SK-N-SH (cell line): ENCODE data around the gene WDR47. TPM values are rescaled to one million over a fixed set of nuclear protein-coding genes. Genes with fewer than 3 reads are reported as not detected.

Experiments used
- CTCF ChIA-PET: fragments of 300-600, 350-600 bp; formaldehyde crosslinking; extraction: SDS; loops from one replicate; lab custom pipeline; 2021; lab: Yijun Ruan, JAX
- POLR2A ChIA-PET: fragments of 350-600 bp; sonication (Branson Sonifier 250); formaldehyde crosslinking; extraction: SDS; loops from one replicate; lab custom pipeline; 2020; ENCODE audit warnings: antibody characterized with exemption, inconsistent platforms; lab: Yijun Ruan, JAX
- DNase-seq: peaks from one replicate; pipeline ENCODE4 v3.0.0; 2012
- H2AFZ ChIP-seq: fragments of 200-600 bp; sonication (generic); 2 replicates; pipeline ENCODE4 v1.8.1; 2016; ENCODE audit warnings: antibody characterized with exemption, mild to moderate bottlenecking, low read depth
- H3F3A ChIP-seq: fragments of 200-600 bp; sonication (generic); replicated peaks from 2 replicates; pipeline ENCODE3; 2016; ENCODE audit warnings: antibody characterized with exemption, mild to moderate bottlenecking; ENCODE audit not compliant: insufficient read depth
- H3K27ac ChIP-seq, 2 experiments: fragments of 200-500 bp in 1 of 2; fragments of 200-600 bp in 1 of 2; sonication (Bioruptor generic) in 1 of 2; sonication (generic), shearing (Covaris generic) in 1 of 2; 2 replicates each; pipeline versions ENCODE4 v1.5.1 to v1.6.1; 2014 to 2016; ENCODE audit warnings: low read depth in 2 of 2, inconsistent platforms in 1 of 2, low read length in 1 of 2, mild to moderate bottlenecking in 1 of 2, mixed read lengths in 1 of 2
- H3K27me3 ChIP-seq: fragments of 200-600 bp; sonication (generic), shearing (Covaris generic); 2 replicates; pipeline ENCODE4 v1.6.1; 2016; ENCODE audit warnings: mixed run types; ENCODE audit not compliant: insufficient read depth
- H3K36me3 ChIP-seq, 2 experiments: fragments of 200-500 bp in 1 of 2; fragments of 200-600 bp in 1 of 2; sonication (Bioruptor generic) in 1 of 2; sonication (generic) in 1 of 2; replicated peaks in 1 of 2; 2 replicates each; pipeline versions ENCODE3 to v1.5.1; 2014 to 2016; ENCODE audit warnings: low read length in 1 of 2, mild to moderate bottlenecking in 1 of 2; ENCODE audit not compliant: insufficient read depth in 2 of 2, control insufficient read depth in 1 of 2
- H3K4me1 ChIP-seq, 2 experiments: fragments of 200-500 bp in 1 of 2; fragments of 200-600 bp in 1 of 2; sonication (Bioruptor generic) in 1 of 2; sonication (generic), shearing (Covaris generic) in 1 of 2; 2 replicates each; pipeline versions ENCODE4 v1.5.1 to v1.6.1; 2014 to 2016; ENCODE audit warnings: low read depth in 1 of 2, low read length in 1 of 2, mixed run types in 1 of 2; ENCODE audit not compliant: insufficient read depth in 2 of 2, control insufficient read depth in 1 of 2
- H3K4me2 ChIP-seq: fragments of 200-600 bp; sonication (generic), shearing (Covaris generic); 2 replicates; pipeline ENCODE4 v1.6.1; 2017; ENCODE audit warnings: mixed run types
- H3K4me3 ChIP-seq, 2 experiments: fragments of 200-500 bp in 1 of 2; fragments of 200-600 bp in 1 of 2; sonication (Bioruptor generic) in 1 of 2; sonication (generic), shearing (Covaris generic) in 1 of 2; 2 replicates each; pipeline versions ENCODE4 v1.5.1 to v1.8.1; 2014 to 2016; ENCODE audit warnings: low read depth in 2 of 2, inconsistent platforms in 1 of 2, low read length in 1 of 2, mild to moderate bottlenecking in 1 of 2, mixed read lengths in 1 of 2, moderate library complexity in 1 of 2
- H3K79me2 ChIP-seq: fragments of 200-600 bp; sonication (generic); 2 replicates; pipeline ENCODE4 v1.8.1; 2017; ENCODE audit warnings: mild to moderate bottlenecking; ENCODE audit not compliant: insufficient read depth
- H3K9ac ChIP-seq: fragments of 200-600 bp; sonication (generic); 2 replicates; pipeline ENCODE4 v1.6.1; 2017; ENCODE audit warnings: mixed run types
- H3K9me2 ChIP-seq: fragments of 200-600 bp; sonication (generic); 2 replicates; pipeline ENCODE4 v1.6.1; 2017; ENCODE audit warnings: mixed run types
- H3K9me3 ChIP-seq: fragments of 200-600 bp; sonication (generic); 2 replicates; pipeline ENCODE4 v1.6.1; 2017; ENCODE audit warnings: mixed run types, mild to moderate bottlenecking, moderate library complexity
- H4K20me1 ChIP-seq: fragments of 200-600 bp; sonication (generic); 2 replicates; pipeline ENCODE4 v1.6.1; 2017; ENCODE audit warnings: mild to moderate bottlenecking, mixed run types; ENCODE audit not compliant: insufficient read depth
- CHD2 ChIP-seq: fragments of 150-350 bp; IDR thresholded peaks from 2 replicates; pipeline ENCODE4 v1.6.1; 2018; ENCODE audit warnings: low read length; ENCODE audit not compliant: partially characterized antibody
- EZH2phosphoT487 ChIP-seq: fragments of 200-600 bp; sonication (generic); IDR thresholded peaks from 2 replicates; pipeline ENCODE4 v1.6.1; 2017; ENCODE audit warnings: low read depth, mixed run types, mild to moderate bottlenecking, antibody characterized with exemption, moderate library complexity, borderline replicate concordance
- FOSL2 ChIP-seq: IDR thresholded peaks from 2 replicates; pipeline ENCODE4 v1.4.0; 2012; ENCODE audit warnings: low read depth, mild to moderate bottlenecking, moderate library complexity, borderline replicate concordance
- FOXJ3 ChIP-seq: sonication (generic); formaldehyde crosslinking; IDR thresholded peaks from 2 replicates; pipeline ENCODE4 v1.5.1; 2020; ENCODE audit warnings: mild to moderate bottlenecking, missing genetic modification reagents
- JUND ChIP-seq: IDR thresholded peaks from 2 replicates; pipeline ENCODE4 v1.4.0; 2012
- MAX ChIP-seq: IDR thresholded peaks from 2 replicates; pipeline ENCODE4 v1.4.0; 2012; ENCODE audit warnings: low read depth
- MEF2A ChIP-seq: IDR thresholded peaks from 2 replicates; pipeline ENCODE4 v1.4.0; 2012; ENCODE audit warnings: low read depth, borderline replicate concordance
- MXI1 ChIP-seq: IDR thresholded peaks from 2 replicates; pipeline ENCODE4 v1.6.1; 2012; ENCODE audit warnings: mild to moderate bottlenecking, low read depth, low read length, improper control_type of control experiment
- NFIC ChIP-seq: IDR thresholded peaks from 2 replicates; pipeline ENCODE4 v1.4.0; 2012; ENCODE audit warnings: borderline replicate concordance
- NRF1 ChIP-seq: IDR thresholded peaks from 2 replicates; pipeline ENCODE4 v1.6.1; 2012; ENCODE audit warnings: low read depth, mild to moderate bottlenecking, low read length
- RAD21 ChIP-seq: IDR thresholded peaks from 2 replicates; pipeline ENCODE4 v1.6.1; 2012; ENCODE audit warnings: mild to moderate bottlenecking, low read length
- RCOR1 ChIP-seq: fragments of 150-350 bp; IDR thresholded peaks from 2 replicates; pipeline ENCODE4 v1.6.1; 2017; ENCODE audit warnings: antibody characterized with exemption, low read length
- RFX5 ChIP-seq: IDR thresholded peaks from 2 replicates; pipeline ENCODE4 v1.6.1; 2012; ENCODE audit warnings: mild to moderate bottlenecking, improper control_type of control experiment, low read length
- SIN3A ChIP-seq: IDR thresholded peaks from 2 replicates; pipeline ENCODE4 v1.6.1; 2012; ENCODE audit warnings: low read depth, mild to moderate bottlenecking, low read length, moderate library complexity, borderline replicate concordance
- SMC3 ChIP-seq: IDR thresholded peaks from 2 replicates; pipeline ENCODE4 v1.6.1; 2012; ENCODE audit warnings: low read depth, low read length, improper control_type of control experiment
- TAF1 ChIP-seq: IDR thresholded peaks from 2 replicates; pipeline ENCODE4 v1.6.1; 2012; ENCODE audit warnings: low read depth, mild to moderate bottlenecking, low read length, moderate library complexity, borderline replicate concordance
- TEAD4 ChIP-seq: IDR thresholded peaks from 2 replicates; pipeline ENCODE4 v1.4.0; 2012; ENCODE audit warnings: mild to moderate bottlenecking, borderline replicate concordance; ENCODE audit not compliant: insufficient read depth
- USF1 ChIP-seq: IDR thresholded peaks from 2 replicates; pipeline ENCODE4 v1.4.0; 2012; ENCODE audit warnings: low read depth, borderline replicate concordance
- YY1 ChIP-seq: IDR thresholded peaks from 2 replicates; pipeline ENCODE4 v1.4.0; 2012; ENCODE audit warnings: low read depth, mild to moderate bottlenecking
- WGBS: methylation state at CpG from one replicate; pipeline ENCODE4 v1.1.6; 2017; ENCODE audit warnings: low lambda C conversion rate; 5-methylcytosine and 5-hydroxymethylcytosine counted together
- polyA plus RNA-seq, 3 experiments: library from polyadenylated mRNA; depleted of rRNA; stranded (reverse); fragments of >200 nt; gene quantifications; 2 replicates each; pipeline ENCODE4 v1.2.3, GENCODE V29; 2012
- TF ChIP-seq, protein P1 (sequence below): fragments of 150-350 bp; IDR thresholded peaks from 2 replicates; pipeline ENCODE4 v1.6.1; 2016; ENCODE audit warnings: mild to moderate bottlenecking, low read depth, low read length
- TF ChIP-seq, protein P2 (sequence below): IDR thresholded peaks from 2 replicates; pipeline ENCODE4 v1.4.0; 2012; ENCODE audit warnings: low read depth, borderline replicate concordance

The WDR47 gene
- polyA plus RNA-seq, 1 of the 3 experiments (the other 2 are of a cell fraction) = 7.9 TPM

DNA sequence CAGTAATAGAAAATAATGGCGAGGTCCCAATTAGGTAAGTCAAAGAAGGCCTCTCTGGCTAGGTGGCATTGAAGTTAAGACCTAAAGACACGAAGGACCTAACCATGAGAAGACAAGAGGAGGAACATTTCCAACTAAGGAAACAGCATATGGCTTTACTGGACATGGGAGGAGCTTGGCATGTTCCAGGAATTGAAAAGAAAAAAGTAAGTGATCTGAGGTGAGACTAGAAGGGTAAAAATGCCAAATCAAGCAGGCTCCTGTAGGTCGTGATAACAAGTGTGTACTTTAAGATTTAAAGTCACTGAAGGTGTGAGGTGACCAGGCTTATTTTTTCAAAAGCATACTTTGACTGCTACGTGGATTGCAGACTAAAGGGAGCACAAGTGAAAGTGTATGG, 65.2 kb downstream of the WDR47 start:
- Histone ChIP-seq H3K27me3 (no peaks in the 10 kb centered on the region), H3K36me3 (peaks cover 19 to 58% of the 10 kb centered on the region in 2 experiments), H2AFZ (no peak overlapping the region), H3K27ac (no peak overlapping the region), H3K79me2 (no peaks in the 10 kb centered on the region), H3K4me1 (no peaks in the 10 kb centered on the region), H3K9me2 (no peaks in the 10 kb centered on the region), H3F3A (no peaks in the 10 kb centered on the region), H3K4me3 (no peak overlapping the region), H3K9ac (no peak overlapping the region), H3K4me2 (no peak overlapping the region), H4K20me1 (no peaks in the 10 kb centered on the region), H3K9me3 (no peaks in the 10 kb centered on the region)
- no peak for TF ChIP-seq USF1
- TF ChIP-seq MAX = no peak
- no peak for TF ChIP-seq JUND
- TF ChIP-seq RCOR1 = no peak
- TF ChIP-seq, protein P1, sequence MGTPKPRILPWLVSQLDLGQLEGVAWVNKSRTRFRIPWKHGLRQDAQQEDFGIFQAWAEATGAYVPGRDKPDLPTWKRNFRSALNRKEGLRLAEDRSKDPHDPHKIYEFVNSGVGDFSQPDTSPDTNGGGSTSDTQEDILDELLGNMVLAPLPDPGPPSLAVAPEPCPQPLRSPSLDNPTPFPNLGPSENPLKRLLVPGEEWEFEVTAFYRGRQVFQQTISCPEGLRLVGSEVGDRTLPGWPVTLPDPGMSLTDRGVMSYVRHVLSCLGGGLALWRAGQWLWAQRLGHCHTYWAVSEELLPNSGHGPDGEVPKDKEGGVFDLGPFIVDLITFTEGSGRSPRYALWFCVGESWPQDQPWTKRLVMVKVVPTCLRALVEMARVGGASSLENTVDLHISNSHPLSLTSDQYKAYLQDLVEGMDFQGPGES = no peak
- TF ChIP-seq TEAD4 = no peak
- ChIA-PET POLR2A (no interaction called here), CTCF (no interaction called here)
- WGBS = 98% methylated on average over 4 of the region's 4 CpGs
- no peak for DNase-seq

GRCh38 chr1:108972951-108973350, 69.0 kb downstream of the WDR47 start:
- no peak for DNase-seq
- no peak overlapping the region for H3K9ac ChIP-seq
- H3K4me2 ChIP-seq = no peak overlapping the region
- peaks cover 27 to 54% of the 10 kb centered on the region in 2 experiments for H3K36me3 ChIP-seq
- H4K20me1 ChIP-seq = no peaks in the 10 kb centered on the region
- TF ChIP-seq MXI1 = no peak
- no peak for TF ChIP-seq EZH2phosphoT487
- no peak for TF ChIP-seq FOSL2
- H3K9me2 ChIP-seq = no peaks in the 10 kb centered on the region
- ChIA-PET POLR2A (no interaction called here), CTCF (interaction anchor here (0.9 to 1.2 kb wide), 2 partner anchors 12 to 140 kb away, joined by 3 to 4 read pairs; a partner anchor contains a TSS)
- H3K9me3 ChIP-seq = no peaks in the 10 kb centered on the region
- H3K4me1 ChIP-seq = no peaks in the 10 kb centered on the region
- 94% methylated on average over 1 of the region's 1 CpG for WGBS
- H3K27ac ChIP-seq = no peak overlapping the region
- no peaks in the 10 kb centered on the region for H3K27me3 ChIP-seq
- H2AFZ ChIP-seq = no peak overlapping the region
- H3K79me2 ChIP-seq = no peaks in the 10 kb centered on the region
- no peak overlapping the region for H3K4me3 ChIP-seq
- no peaks in the 10 kb centered on the region for H3F3A ChIP-seq

DNA sequence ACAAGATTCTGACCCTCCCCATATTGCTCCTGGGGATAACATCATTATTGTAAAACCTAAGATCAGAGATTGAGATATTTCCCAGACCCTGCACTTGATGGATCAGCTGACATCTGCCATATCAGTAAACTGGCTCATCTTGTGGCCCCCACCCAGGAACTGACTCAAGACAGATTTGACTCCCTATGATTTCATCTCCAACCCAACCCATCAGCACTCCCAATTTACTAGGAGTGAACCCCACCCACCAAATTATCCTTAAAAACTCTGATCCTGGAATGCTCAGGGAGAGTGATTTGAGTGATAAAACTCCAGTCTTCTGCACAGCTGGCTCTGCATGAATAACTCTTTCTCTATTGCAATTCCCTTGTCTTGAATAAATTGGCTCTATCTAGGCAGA, 72.6 kb downstream of the WDR47 start:
- no peak overlapping the region for H3K4me3 ChIP-seq
- ChIA-PET POLR2A (no interaction called here), CTCF (no interaction called here)
- no peak overlapping the region for H3K9ac ChIP-seq
- peaks cover 19 to 29% of the 10 kb centered on the region in 2 experiments for H3K36me3 ChIP-seq
- no peaks in the 10 kb centered on the region for H3K9me3 ChIP-seq
- no peak overlapping the region for H2AFZ ChIP-seq
- DNase-seq = no peak
- no peaks in the 10 kb centered on the region for H3K4me1 ChIP-seq
- H3K79me2 ChIP-seq = no peaks in the 10 kb centered on the region
- H3K9me2 ChIP-seq = no peaks in the 10 kb centered on the region
- H3K27ac ChIP-seq = no peak overlapping the region
- H4K20me1 ChIP-seq = no peaks in the 10 kb centered on the region
- H3K27me3 ChIP-seq = no peaks in the 10 kb centered on the region
- H3F3A ChIP-seq = no peaks in the 10 kb centered on the region
- no peak overlapping the region for H3K4me2 ChIP-seq
- no peak for TF ChIP-seq TAF1
- no peak for TF ChIP-seq RAD21
- TF ChIP-seq SMC3 = no peak
- TF ChIP-seq RFX5 = no peak
- TF ChIP-seq NRF1 = no peak
- no peak for TF ChIP-seq SIN3A
- TF ChIP-seq YY1 = no peak
- TF ChIP-seq TEAD4 = no peak
- TF ChIP-seq FOXJ3 = no peak
- TF ChIP-seq NFIC = no peak
- TF ChIP-seq, protein P2, sequence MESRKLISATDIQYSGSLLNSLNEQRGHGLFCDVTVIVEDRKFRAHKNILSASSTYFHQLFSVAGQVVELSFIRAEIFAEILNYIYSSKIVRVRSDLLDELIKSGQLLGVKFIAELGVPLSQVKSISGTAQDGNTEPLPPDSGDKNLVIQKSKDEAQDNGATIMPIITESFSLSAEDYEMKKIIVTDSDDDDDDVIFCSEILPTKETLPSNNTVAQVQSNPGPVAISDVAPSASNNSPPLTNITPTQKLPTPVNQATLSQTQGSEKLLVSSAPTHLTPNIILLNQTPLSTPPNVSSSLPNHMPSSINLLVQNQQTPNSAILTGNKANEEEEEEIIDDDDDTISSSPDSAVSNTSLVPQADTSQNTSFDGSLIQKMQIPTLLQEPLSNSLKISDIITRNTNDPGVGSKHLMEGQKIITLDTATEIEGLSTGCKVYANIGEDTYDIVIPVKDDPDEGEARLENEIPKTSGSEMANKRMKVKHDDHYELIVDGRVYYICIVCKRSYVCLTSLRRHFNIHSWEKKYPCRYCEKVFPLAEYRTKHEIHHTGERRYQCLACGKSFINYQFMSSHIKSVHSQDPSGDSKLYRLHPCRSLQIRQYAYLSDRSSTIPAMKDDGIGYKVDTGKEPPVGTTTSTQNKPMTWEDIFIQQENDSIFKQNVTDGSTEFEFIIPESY = no peak
- TF ChIP-seq CHD2 = no peak
- TF ChIP-seq MEF2A = no peak
